Right lobe of liver (tissue), 6 donors: ENCODE results near the gene TLE4. TPM values are rescaled to one million over a fixed set of nuclear protein-coding genes. Genes with fewer than 3 reads are reported as not detected.

Source experiments
- ATAC-seq, 4 donors: fragments of 200-7000 bp; cut with Tn5 transposase; one replicate each; pipeline ENCODE4 v1.9.1; 2020; ENCODE audit warnings: mild to moderate bottlenecking in 4 of 4, moderate library complexity in 4 of 4
- DNase-seq, 3 donors: peaks; one replicate each; pipeline ENCODE4 v3.0.0-alpha.2; 2020
- H3K27ac ChIP-seq, 3 donors: fragments of 200-600 bp; one replicate each; pipeline ENCODE4 v1.8.0; 2022
- H3K27me3 ChIP-seq, 2 donors: fragments of 200-600 bp; one replicate each; pipeline ENCODE4 v1.8.0; 2022
- H3K36me3 ChIP-seq, 4 donors: fragments of 200-600 bp; sonication (generic) in 1 of 4; one replicate each; pipeline versions ENCODE4 v1.5.1 to v1.8.0; 2017 to 2022; ENCODE audit warnings: control low read depth in 1 of 4
- H3K4me1 ChIP-seq, 4 donors: fragments of 200-600 bp; sonication (generic) in 1 of 4; one replicate each; pipeline versions ENCODE4 v1.5.1 to v1.8.0; 2017 to 2022; ENCODE audit warnings: control low read depth in 1 of 4
- H3K4me3 ChIP-seq, 3 donors: fragments of 200-600 bp; one replicate each; pipeline ENCODE4 v1.8.0; 2022
- H3K9me3 ChIP-seq, 4 donors: fragments of 200-600 bp; sonication (generic) in 1 of 4; one replicate each; pipeline versions ENCODE4 v1.5.1 to v1.8.0; 2017 to 2022; ENCODE audit warnings: control low read depth in 1 of 4
- CTCF ChIP-seq, 4 donors: fragments of 200-600 bp in 3 of 4; fragments of 450-650 bp in 1 of 4; IDR thresholded peaks; one replicate each; pipeline versions ENCODE4 v1.5.1 to v1.8.0; 2016 to 2022; ENCODE audit warnings: antibody characterized with exemption in 4 of 4, mild to moderate bottlenecking in 2 of 4
- POLR2A ChIP-seq: fragments of 450-650 bp; IDR thresholded peaks from one replicate; pipeline ENCODE4 v1.6.1; 2017; ENCODE audit warnings: antibody characterized with exemption, mild to moderate bottlenecking
- WGBS: methylation state at CpG from one replicate; pipeline ENCODE4 v1.1.6; 2018; ENCODE audit warnings: low coverage, low lambda C conversion rate; ENCODE audit not compliant: insufficient coverage; ENCODE audit errors: missing lambda C conversion rate; 5-methylcytosine and 5-hydroxymethylcytosine counted together
- intact Hi-C, 2 donors: fragments of 100-400 bp; cut with DNase I; formaldehyde crosslinking; loops; one replicate each; pipeline versions ENCODE4 v1.11.2 to v1.14.1; 2022
- total RNA-seq, 6 experiments: library from RNA; depleted of rRNA in 2 of 6; stranded (reverse); fragments of >200 nt in 2 of 6; fragmentation: NEBNext Ultra II Directional in 3 of 6; extraction: Animal tissue kit (Norgen Biotek cat#: 25700) in 3 of 6; gene quantifications; one replicate each; pipeline versions ENCODE4 v1.1.0 to v1.2.4, GENCODE V29; 2016 to 2023
- donor health status: DM: no; HTN: yes; CAD: no.
- donor health status: DM: no; HTN: no; CAD: no.
- donor health status: DM: no; HTN: no; CAD: no.
- donor health status: DM: no; HTN: yes; CAD: no.
- donor health status: DM: no; HTN: yes; CAD: no.

Gene TLE4
- total RNA-seq, 6 experiments from 2014 or later = 2.9 to 8.3 (median 5.7) TPM

GRCh38 chr9:79706512-79706911, 134.7 kb downstream of the TLE4 start:
- no peaks in the 10 kb centered on the region for H3K27me3 ChIP-seq
- H3K9me3 ChIP-seq = no peaks in the 10 kb centered on the region
- H3K27ac ChIP-seq = no peak overlapping the region
- no peaks in the 10 kb centered on the region for H3K4me1 ChIP-seq
- intact Hi-C loops = no loop called here
- no peak overlapping the region for H3K4me3 ChIP-seq
- WGBS = 90% methylated on average over 5 of the region's 5 CpGs
- DNase-seq (no peak), ATAC-seq (no peak)
- TF ChIP-seq CTCF (IDR thresholded peaks at IDR 0.05) (no peak), POLR2A (no peak)
- H3K36me3 ChIP-seq = peaks cover 0 to 10% (median 2%) of the 10 kb centered on the region in 4 donors

GRCh38 chr9:79707589-79707988, 135.8 kb downstream of the TLE4 start:
- Histone ChIP-seq H3K4me1 (no peaks in the 10 kb centered on the region), H3K27me3 (no peaks in the 10 kb centered on the region), H3K27ac (no peak overlapping the region), H3K36me3 (peaks cover 0 to 10% (median 2%) of the 10 kb centered on the region in 4 donors), H3K4me3 (no peak overlapping the region), H3K9me3 (no peaks in the 10 kb centered on the region)
- no peak for DNase-seq
- TF ChIP-seq CTCF (IDR thresholded peaks at IDR 0.05) (no peak), POLR2A (no peak)
- ATAC-seq = no peak
- 97% methylated on average over 2 of the region's 2 CpGs for WGBS
- intact Hi-C loops = no loop called here

- TF ChIP-seq POLR2A (no peak), CTCF (IDR thresholded peaks at IDR 0.05) (no peak)
- no peaks in the 10 kb centered on the region for H3K27me3 ChIP-seq
- H3K27ac ChIP-seq = no peak overlapping the region
- H3K36me3 ChIP-seq = peaks cover 0 to 10% (median 2%) of the 10 kb centered on the region in 4 donors
- ATAC-seq = no peak
- 91% methylated on average over 7 of the region's 13 CpGs for WGBS
- intact Hi-C loops = no loop called here
- H3K9me3 ChIP-seq = no peaks in the 10 kb centered on the region
- no peaks in the 10 kb centered on the region for H3K4me1 ChIP-seq
- H3K4me3 ChIP-seq = no peak overlapping the region
- no peak for DNase-seq
Observed at GRCh38 chr9:79708541-79708940, 136.8 kb downstream of the TLE4 start.

- H3K27ac ChIP-seq = no peak overlapping the region
- WGBS = 96% methylated on average over 6 of the region's 7 CpGs
- no peaks in the 10 kb centered on the region for H3K9me3 ChIP-seq
- no peak for ATAC-seq
- H3K4me1 ChIP-seq = no peaks in the 10 kb centered on the region
- intact Hi-C loops = no loop called here
- no peaks in the 10 kb centered on the region for H3K27me3 ChIP-seq
- no peak for TF ChIP-seq POLR2A
- TF ChIP-seq CTCF (IDR thresholded peaks at IDR 0.05) = no peak
- peaks cover 0 to 10% (median 2%) of the 10 kb centered on the region in 4 donors for H3K36me3 ChIP-seq
- H3K4me3 ChIP-seq = no peak overlapping the region
- DNase-seq = no peak
Observed at GRCh38 chr9:79709743-79710674, 138.2 kb downstream of the TLE4 start.
